NB4 (cell line): ENCODE measurements around the gene FOXF1.

ENCODE experiments used
- DNase-seq: peaks from one replicate; pipeline ENCODE4 v3.0.0; 2010; ENCODE audit warnings: low read depth
- H3K4me3 ChIP-seq: one replicate; pipeline ENCODE4 v1.5.1; 2011; ENCODE audit warnings: mild to moderate bottlenecking, low read depth, low read length, moderate library complexity
- MYC ChIP-seq: IDR thresholded peaks from 2 replicates; pipeline ENCODE4 v1.6.1; 2011; ENCODE audit warnings: low read depth, low read length
- POLR2A ChIP-seq: IDR thresholded peaks from 2 replicates; pipeline ENCODE4 v1.6.1; 2011; ENCODE audit warnings: mild to moderate bottlenecking; ENCODE audit not compliant: insufficient read length; ENCODE audit errors: extremely low read depth
- TF ChIP-seq, protein P1 (sequence below): IDR thresholded peaks from one replicate; pipeline ENCODE4 v1.5.1; 2012; ENCODE audit warnings: low read depth, low read length
- TF ChIP-seq, protein P2 (sequence below): IDR thresholded peaks from 2 replicates; pipeline ENCODE4 v1.6.1; 2011; ENCODE audit warnings: low read depth, low read length

FOXF1 gene

DNA sequence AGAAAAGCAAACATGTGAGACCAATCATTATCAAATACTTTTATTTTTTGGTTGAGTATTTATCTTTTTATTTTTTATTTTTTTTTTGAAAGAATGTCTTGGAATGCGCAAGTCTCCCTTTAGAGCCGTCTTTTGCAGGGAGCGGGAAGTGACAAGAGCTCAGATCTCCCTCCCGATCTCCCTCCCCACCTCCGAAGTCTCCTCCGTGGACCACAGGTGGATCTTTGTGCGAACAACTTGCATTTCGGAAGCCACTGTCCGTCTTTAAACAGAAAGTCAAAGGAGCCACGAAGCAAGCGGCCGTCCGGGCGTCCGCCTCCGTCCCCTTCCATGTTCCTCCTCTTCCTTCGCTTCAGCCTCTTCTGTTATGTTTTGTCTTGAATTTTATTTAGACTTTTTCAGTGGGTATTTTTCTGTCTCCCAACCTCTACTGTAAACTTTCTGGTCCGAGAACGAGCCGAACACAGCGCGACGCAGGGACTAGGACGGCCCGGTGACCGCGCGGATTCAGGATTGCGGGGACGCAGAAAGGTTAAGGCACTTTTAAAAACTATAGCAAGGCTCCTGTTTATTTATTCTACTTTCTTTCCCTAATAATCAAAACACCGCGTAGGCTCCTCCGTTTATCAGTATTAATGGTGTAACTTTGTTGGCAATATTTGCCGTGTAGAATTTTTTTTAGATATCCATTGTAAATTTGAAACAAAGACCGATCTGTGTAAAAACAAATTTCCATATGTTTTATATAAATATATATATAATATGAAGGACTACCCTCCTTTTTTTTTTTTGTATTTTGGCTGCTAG is 3.3 kb downstream of the FOXF1 start:
- DNase-seq, result no peak
- no peak overlapping the region for H3K4me3 ChIP-seq
- no peak for TF ChIP-seq MYC
- TF ChIP-seq, protein P1, sequence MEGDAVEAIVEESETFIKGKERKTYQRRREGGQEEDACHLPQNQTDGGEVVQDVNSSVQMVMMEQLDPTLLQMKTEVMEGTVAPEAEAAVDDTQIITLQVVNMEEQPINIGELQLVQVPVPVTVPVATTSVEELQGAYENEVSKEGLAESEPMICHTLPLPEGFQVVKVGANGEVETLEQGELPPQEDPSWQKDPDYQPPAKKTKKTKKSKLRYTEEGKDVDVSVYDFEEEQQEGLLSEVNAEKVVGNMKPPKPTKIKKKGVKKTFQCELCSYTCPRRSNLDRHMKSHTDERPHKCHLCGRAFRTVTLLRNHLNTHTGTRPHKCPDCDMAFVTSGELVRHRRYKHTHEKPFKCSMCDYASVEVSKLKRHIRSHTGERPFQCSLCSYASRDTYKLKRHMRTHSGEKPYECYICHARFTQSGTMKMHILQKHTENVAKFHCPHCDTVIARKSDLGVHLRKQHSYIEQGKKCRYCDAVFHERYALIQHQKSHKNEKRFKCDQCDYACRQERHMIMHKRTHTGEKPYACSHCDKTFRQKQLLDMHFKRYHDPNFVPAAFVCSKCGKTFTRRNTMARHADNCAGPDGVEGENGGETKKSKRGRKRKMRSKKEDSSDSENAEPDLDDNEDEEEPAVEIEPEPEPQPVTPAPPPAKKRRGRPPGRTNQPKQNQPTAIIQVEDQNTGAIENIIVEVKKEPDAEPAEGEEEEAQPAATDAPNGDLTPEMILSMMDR, result no peak
- TF ChIP-seq, protein P2, sequence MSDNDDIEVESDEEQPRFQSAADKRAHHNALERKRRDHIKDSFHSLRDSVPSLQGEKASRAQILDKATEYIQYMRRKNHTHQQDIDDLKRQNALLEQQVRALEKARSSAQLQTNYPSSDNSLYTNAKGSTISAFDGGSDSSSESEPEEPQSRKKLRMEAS, result no peak
- no peak for TF ChIP-seq POLR2A

DNA sequence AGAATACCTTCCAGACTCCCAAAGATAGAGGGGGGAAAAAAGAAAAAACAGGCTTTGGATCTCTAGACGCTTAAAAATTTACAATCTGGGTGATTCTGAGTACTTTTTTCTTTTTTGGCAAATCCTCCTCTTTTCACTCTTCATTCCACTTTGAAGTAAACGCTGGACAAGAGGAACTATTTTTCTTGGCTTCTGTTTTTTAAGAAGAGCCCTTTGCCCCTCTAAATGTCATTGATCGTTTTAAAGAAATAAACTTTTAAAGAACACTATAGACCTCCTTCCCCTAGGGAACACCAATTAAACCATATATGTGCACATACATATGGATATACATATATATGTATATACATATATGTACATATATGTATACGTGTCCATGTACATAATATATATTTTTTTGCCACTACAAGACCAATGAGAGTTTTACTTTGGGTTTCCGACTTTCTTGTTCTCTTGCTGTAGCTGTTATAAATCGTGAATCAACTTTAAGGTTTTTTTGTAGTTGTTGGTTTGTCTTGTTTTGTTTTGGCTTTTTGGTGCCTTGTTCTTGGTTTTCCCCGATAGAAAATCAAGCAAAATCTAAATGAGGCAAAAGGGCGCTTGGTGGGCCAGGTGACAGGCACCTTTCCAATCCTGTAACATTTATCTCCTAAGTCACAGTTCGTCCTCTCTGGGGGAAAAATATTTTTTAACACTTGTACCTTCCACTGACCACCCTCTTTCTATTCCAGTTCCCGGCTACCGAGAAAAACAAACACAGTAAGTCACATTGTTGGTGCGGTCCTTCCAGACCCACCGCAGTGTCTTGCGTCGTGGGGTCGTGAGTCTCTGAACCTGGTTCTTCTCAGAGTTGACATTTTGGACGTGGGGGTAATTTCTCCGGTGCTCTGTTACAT is 4.4 kb downstream of the FOXF1 start:
- no peak overlapping the region for H3K4me3 ChIP-seq
- TF ChIP-seq MYC, result no peak
- no peak for TF ChIP-seq POLR2A
- TF ChIP-seq, protein P2, result no peak
- TF ChIP-seq, protein P1, result no peak
- no peak for DNase-seq

DNA sequence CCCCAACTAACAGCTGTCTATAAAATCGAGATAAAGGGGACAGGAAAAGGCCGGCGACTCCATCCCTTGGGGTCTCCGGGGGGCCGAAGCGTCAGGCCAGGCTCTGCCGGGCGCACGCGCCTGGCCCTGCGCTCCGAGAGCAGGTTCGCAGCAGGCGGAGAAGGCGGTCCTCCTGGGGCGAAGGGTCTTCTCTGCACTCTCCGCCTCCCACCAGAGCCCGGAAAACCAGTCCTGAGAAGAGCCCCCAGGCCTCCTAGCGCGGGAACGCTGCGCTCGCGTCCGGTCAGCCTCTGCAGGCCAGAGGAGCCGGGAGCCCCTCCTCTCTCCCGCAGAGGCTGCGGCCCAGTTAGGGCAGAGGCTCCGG is 5.1 kb downstream of the FOXF1 start:
- H3K4me3 ChIP-seq, result no peak overlapping the region
- TF ChIP-seq MYC (no peak), POLR2A (no peak)
- TF ChIP-seq, protein P2, result no peak
- TF ChIP-seq, protein P1, result no peak
- no peak for DNase-seq

DNA sequence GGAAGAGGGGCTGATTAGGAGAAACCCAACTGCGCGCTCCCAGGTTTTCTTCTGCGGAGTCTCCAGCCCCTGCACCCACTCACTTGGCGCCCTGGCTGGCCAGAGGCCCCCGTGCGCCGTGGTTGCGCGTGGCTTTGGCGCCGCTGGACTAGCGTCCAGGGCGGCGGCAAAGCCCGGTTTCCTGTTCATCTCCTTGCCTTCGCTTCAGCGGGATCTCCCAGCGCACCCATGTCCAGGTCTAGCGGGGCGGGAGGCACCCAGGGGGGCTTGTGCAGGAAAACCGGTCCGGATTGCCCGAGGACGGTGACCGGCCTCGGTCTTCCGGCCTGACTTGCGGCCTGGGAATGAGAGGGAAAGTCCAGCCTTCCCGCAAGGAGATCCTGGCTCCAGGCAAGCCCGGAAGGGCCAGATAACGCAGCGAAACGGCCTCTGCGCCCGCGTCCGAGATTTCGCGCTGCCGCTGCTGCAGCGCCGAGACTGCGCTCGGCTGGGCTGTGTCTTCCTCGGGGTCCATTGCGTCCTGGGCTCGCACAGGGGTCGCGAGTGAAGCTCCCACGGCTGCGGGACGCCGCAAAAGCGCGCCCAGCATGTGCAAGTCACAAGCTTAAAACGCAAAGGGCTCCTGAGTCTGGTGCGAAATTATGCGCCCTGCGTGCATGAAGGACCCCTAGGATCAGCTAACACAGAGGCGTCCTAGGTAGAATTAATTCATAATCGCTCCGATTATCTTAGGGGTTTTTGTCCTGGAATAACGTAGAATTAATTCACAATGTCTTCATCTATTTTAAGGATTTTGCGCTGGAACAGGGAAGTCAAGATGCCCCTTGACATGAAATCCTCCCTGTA is 5.7 kb downstream of the FOXF1 start:
- no peak overlapping the region for H3K4me3 ChIP-seq
- TF ChIP-seq, protein P1, result no peak
- TF ChIP-seq, protein P2, result no peak
- TF ChIP-seq MYC, result no peak

DNA sequence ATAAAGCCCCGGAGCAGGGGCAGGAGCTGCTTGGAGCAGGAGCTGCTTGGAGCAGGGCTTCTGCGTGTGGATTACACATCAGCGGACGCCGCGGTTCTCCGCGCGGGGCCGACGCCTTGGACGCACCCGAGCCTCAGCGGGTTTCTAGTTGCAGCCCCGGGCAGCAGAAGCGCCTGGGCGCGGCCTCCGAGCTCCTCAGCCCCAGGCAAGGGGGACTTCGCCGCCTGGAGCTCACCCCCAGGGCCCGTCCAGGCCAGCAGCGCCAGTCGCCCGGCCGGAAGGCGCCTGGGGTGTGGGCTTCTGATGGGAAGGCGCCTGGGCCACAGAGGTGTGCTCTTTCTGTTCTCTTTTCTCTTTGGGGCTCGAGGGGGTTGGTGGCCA is 6.3 kb downstream of the FOXF1 start:
- TF ChIP-seq, protein P2, result no peak
- TF ChIP-seq POLR2A (no peak), MYC (no peak)
- TF ChIP-seq, protein P1, result no peak
- no peak overlapping the region for H3K4me3 ChIP-seq

More for the DNA sequence above, 5.7 kb downstream of the FOXF1 start:
- no peak for DNase-seq

More for the DNA sequence above, 6.3 kb downstream of the FOXF1 start:
- DNase-seq, result no peak
